Thoracic aorta (tissue), 2 donors: ENCODE results near the gene CUEDC2. TPM values are rescaled to one million over a fixed set of nuclear protein-coding genes. Genes with fewer than 3 reads are reported as not detected.

Source experiments
- ATAC-seq: fragments of 150-250 bp; one replicate; pipeline ENCODE4 v1.8.0; 2017; ENCODE audit warnings: low read depth; ENCODE audit not compliant: insufficient number of reproducible peaks, low FRiP score
- DNase-seq: peaks from one replicate; pipeline ENCODE4 v3.0.0-alpha.2; 2020; ENCODE audit warnings: low spot score
- H3K27ac ChIP-seq, 2 donors: fragments of 200-600 bp; sonication (generic); 1 replicate in 1 of 2; 2 replicates in 1 of 2; pipeline ENCODE4 v1.5.1; 2016; ENCODE audit warnings: mild to moderate bottlenecking in 2 of 2, moderate library complexity in 2 of 2
- H3K27me3 ChIP-seq: fragments of 200-600 bp; sonication (generic); replicated peaks from 2 replicates; pipeline ENCODE4 v1.6.0; 2016; ENCODE audit warnings: mild to moderate bottlenecking; ENCODE audit not compliant: insufficient read depth
- H3K36me3 ChIP-seq: fragments of 200-600 bp; sonication (generic); one replicate; pipeline ENCODE4 v1.5.1; 2016
- H3K4me1 ChIP-seq, 2 donors: fragments of 200-600 bp; sonication (generic); 1 replicate in 1 of 2; 2 replicates in 1 of 2; pipeline versions ENCODE4 v1.5.1 to v1.6.0; 2016; ENCODE audit warnings: low read depth in 2 of 2, mild to moderate bottlenecking in 1 of 2; ENCODE audit not compliant: control insufficient read depth in 1 of 2
- H3K4me3 ChIP-seq: fragments of 200-600 bp; sonication (generic); 2 replicates; pipeline ENCODE4 v1.5.1; 2016; ENCODE audit warnings: mild to moderate bottlenecking
- H3K9me3 ChIP-seq: fragments of 200-600 bp; sonication (generic); 2 replicates; pipeline ENCODE4 v1.5.1; 2016
- total RNA-seq, 2 donors: library from RNA; depleted of rRNA; stranded (reverse); fragments of >200 nt; gene quantifications; one replicate each; pipeline versions ENCODE4 v1.1.0 to v1.2.3, GENCODE V29; 2016
- TF ChIP-seq, protein P1 (sequence below): fragments of 200-600 bp; sonication (generic); IDR thresholded peaks from one replicate; pipeline ENCODE4 v1.5.1; 2019; ENCODE audit warnings: antibody characterized with exemption

CUEDC2 gene
- total RNA-seq, 2 donors from 2014 or later, result 40.8 to 53.2 TPM

GRCh38 chr10:102431452-102432124, 786 bp downstream of the CUEDC2 start:
- Histone ChIP-seq H3K4me3 (peak overlapping the region; percentile 97), H3K9me3 (no peaks in the 10 kb centered on the region), H3K36me3 (no peaks in the 10 kb centered on the region), H3K4me1 (peaks cover 16 to 29% of the 10 kb centered on the region in 2 donors), H3K27me3 (no peaks in the 10 kb centered on the region), H3K27ac (peak overlapping the region; percentile 56 to 72)
- DNase-seq (no peak), ATAC-seq (no peak)
- TF ChIP-seq, protein P1, sequence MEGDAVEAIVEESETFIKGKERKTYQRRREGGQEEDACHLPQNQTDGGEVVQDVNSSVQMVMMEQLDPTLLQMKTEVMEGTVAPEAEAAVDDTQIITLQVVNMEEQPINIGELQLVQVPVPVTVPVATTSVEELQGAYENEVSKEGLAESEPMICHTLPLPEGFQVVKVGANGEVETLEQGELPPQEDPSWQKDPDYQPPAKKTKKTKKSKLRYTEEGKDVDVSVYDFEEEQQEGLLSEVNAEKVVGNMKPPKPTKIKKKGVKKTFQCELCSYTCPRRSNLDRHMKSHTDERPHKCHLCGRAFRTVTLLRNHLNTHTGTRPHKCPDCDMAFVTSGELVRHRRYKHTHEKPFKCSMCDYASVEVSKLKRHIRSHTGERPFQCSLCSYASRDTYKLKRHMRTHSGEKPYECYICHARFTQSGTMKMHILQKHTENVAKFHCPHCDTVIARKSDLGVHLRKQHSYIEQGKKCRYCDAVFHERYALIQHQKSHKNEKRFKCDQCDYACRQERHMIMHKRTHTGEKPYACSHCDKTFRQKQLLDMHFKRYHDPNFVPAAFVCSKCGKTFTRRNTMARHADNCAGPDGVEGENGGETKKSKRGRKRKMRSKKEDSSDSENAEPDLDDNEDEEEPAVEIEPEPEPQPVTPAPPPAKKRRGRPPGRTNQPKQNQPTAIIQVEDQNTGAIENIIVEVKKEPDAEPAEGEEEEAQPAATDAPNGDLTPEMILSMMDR, result no peak

DNA sequence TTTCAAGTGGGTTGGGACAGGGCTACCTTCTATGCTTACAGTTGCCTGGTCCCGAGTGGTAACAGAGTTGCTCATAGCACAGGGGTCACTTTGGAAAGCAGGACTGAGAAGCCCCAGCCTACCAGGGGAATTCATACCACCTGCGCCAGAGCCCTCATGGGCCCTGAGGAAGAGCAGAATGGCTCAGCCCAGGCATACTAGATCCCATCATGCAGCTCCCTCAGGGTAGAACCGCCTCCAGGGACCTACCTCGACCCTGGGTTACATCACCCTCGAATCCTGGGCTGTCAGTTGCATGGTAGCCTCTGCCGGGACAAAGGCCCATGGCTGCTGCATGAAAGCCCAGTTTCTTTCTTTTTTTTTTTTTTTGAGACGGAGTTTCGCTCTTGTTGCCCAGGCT, 2.9 kb downstream of the CUEDC2 start:
- TF ChIP-seq, protein P1, result no peak
- H3K4me3 ChIP-seq, result no peak overlapping the region
- peaks cover 11 to 19% of the 10 kb centered on the region in 2 donors for H3K4me1 ChIP-seq
- no peak for DNase-seq
- H3K9me3 ChIP-seq, result no peaks in the 10 kb centered on the region
- H3K27ac ChIP-seq, result no peak overlapping the region
- no peak for ATAC-seq
- H3K36me3 ChIP-seq, result peaks cover 4% of the 10 kb centered on the region
- H3K27me3 ChIP-seq, result no peaks in the 10 kb centered on the region

GRCh38 chr10:102426803-102427287, 5.5 kb downstream of the CUEDC2 start:
- ATAC-seq, result no peak
- TF ChIP-seq, protein P1, result no peak
- H3K27me3 ChIP-seq, result no peaks in the 10 kb centered on the region
- H3K27ac ChIP-seq, result no peak overlapping the region
- H3K36me3 ChIP-seq, result peaks cover 16% of the 10 kb centered on the region
- peaks cover 16 to 26% of the 10 kb centered on the region in 2 donors for H3K4me1 ChIP-seq
- no peak overlapping the region for H3K4me3 ChIP-seq
- H3K9me3 ChIP-seq, result no peaks in the 10 kb centered on the region
- no peak for DNase-seq

DNA sequence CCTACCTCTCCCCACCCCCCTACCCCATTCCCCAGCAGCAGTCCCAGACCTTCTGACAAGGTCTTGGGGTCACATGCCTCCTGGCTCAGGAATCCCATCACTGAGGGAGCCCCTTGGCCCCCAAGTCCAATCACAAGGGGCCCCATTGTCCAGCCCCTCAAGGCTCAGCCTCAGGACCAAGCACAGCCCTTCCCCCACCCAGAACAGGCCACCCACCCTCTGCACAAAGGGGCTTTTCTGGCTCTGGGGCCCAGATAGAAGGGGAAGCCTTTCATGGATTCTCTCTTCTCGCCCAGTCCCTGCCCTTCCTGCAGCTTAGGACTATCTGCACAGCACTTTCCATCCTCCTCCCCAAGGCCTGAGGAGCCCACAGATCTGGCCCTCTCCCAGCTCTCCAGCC, 6.9 kb downstream of the CUEDC2 start:
- Histone ChIP-seq H3K27me3 (no peaks in the 10 kb centered on the region), H3K4me3 (no peak overlapping the region), H3K4me1 (peaks cover 11 to 18% of the 10 kb centered on the region in 2 donors), H3K27ac (no peak overlapping the region), H3K36me3 (peaks cover 16% of the 10 kb centered on the region), H3K9me3 (no peaks in the 10 kb centered on the region)
- no peak for DNase-seq
- TF ChIP-seq, protein P1, result no peak
- no peak for ATAC-seq

DNA sequence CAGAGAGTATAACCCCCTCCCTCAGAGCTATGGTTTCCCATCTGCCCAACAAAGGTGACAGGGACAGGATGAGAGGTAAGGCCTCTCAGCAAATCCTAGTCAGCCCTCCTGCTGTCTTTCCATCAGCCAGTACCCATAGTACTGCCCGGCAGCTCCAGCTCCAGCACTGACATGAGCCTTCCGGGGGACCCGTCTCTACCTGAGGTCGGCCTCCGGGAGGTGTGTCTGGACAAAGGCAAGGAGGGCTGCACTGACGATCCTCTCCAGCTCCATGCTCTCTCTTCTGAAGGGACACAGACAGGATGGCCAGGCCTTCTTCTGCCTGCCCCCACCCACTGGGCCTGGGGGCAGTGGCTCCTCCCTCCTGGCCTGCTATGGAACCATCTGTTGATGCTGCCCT, 7.5 kb downstream of the CUEDC2 start:
- H3K4me3 ChIP-seq, result no peak overlapping the region
- no peaks in the 10 kb centered on the region for H3K9me3 ChIP-seq
- peaks cover 15 to 22% of the 10 kb centered on the region in 2 donors for H3K4me1 ChIP-seq
- no peaks in the 10 kb centered on the region for H3K27me3 ChIP-seq
- peaks cover 16% of the 10 kb centered on the region for H3K36me3 ChIP-seq
- TF ChIP-seq, protein P1, result no peak
- no peak overlapping the region for H3K27ac ChIP-seq
- no peak for ATAC-seq
- DNase-seq, result no peak
